H1 (cell line): Measurements from ENCODE around the gene PLOD1. TPM values are rescaled to one million over a fixed set of nuclear protein-coding genes. Genes with fewer than 3 reads are reported as not detected.

ENCODE experiments used
- CTCF ChIA-PET: fragments of 300-600 bp; sonication (Branson Sonifier 250); formaldehyde crosslinking; loops from one replicate; lab custom pipeline; 2021; ENCODE audit not compliant: partially characterized antibody; lab: Charles Lee
- POLR2A ChIA-PET: fragments of 300-600 bp; sonication (Branson Sonifier 250); formaldehyde crosslinking; loops from one replicate; lab custom pipeline; 2021; ENCODE audit warnings: inconsistent platforms; ENCODE audit not compliant: partially characterized antibody; lab: Charles Lee
- DNase-seq, 2 experiments: peaks; one replicate each; pipeline versions ENCODE4 v3.0.0 to v3.0.0-alpha.2; 2010 to 2022; ENCODE audit warnings: low spot score in 2 of 2, low read depth in 1 of 2, mixed read lengths in 1 of 2
- FAIRE-seq: peaks from 2 replicates; lab custom pipeline; 2011; peaks lifted over from hg19 to GRCh38; lab: Jason Lieb, UNC
- H2AFZ ChIP-seq: 2 replicates; pipeline ENCODE4 v1.8.1; 2012; ENCODE audit warnings: low read length, inconsistent platforms
- H2AK5ac ChIP-seq: 2 replicates; pipeline ENCODE4 v1.6.1; 2013; ENCODE audit warnings: low read depth, low read length
- H2BK120ac ChIP-seq: replicated peaks from 2 replicates; pipeline ENCODE3; 2013; ENCODE audit warnings: low read depth, low read length, inconsistent platforms
- H2BK12ac ChIP-seq: 2 replicates; pipeline ENCODE4 v1.6.1; 2013; ENCODE audit warnings: low read depth, low read length
- H2BK15ac ChIP-seq: 2 replicates; pipeline ENCODE4 v1.6.1; 2013; ENCODE audit warnings: low read length
- H2BK20ac ChIP-seq: 2 replicates; pipeline ENCODE4 v1.6.1; 2013; ENCODE audit warnings: low read length
- H2BK5ac ChIP-seq: 2 replicates; pipeline ENCODE4 v1.6.1; 2013; ENCODE audit warnings: low read depth, low read length
- H3K14ac ChIP-seq: 2 replicates; pipeline ENCODE4 v1.6.1; 2013; ENCODE audit warnings: inconsistent platforms; ENCODE audit not compliant: insufficient read length
- H3K18ac ChIP-seq: 2 replicates; pipeline ENCODE4 v1.6.1; 2013; ENCODE audit warnings: low read length; ENCODE audit errors: extremely low read depth
- H3K23ac ChIP-seq: 2 replicates; pipeline ENCODE4 v1.6.1; 2013; ENCODE audit warnings: inconsistent platforms; ENCODE audit not compliant: insufficient read length
- H3K23me2 ChIP-seq: 2 replicates; pipeline ENCODE4 v1.6.1; 2013; ENCODE audit warnings: low read depth, low read length
- H3K27ac ChIP-seq: 2 replicates; pipeline ENCODE4 v1.6.1; 2011; ENCODE audit warnings: low read depth, low read length, inconsistent platforms
- H3K27me3 ChIP-seq, 4 experiments: replicated peaks in 1 of 4; 1 replicate in 1 of 4; 2 replicates in 3 of 4; pipeline versions ENCODE4 v1.6.1 to v1.8.1; 2011 to 2013; ENCODE audit warnings: low read length in 3 of 4, mild to moderate bottlenecking in 3 of 4, inconsistent platforms in 2 of 4, mixed read lengths in 2 of 4, moderate library complexity in 1 of 4; ENCODE audit not compliant: control insufficient read depth in 3 of 4, insufficient read depth in 3 of 4; ENCODE audit errors: extremely low read depth in 1 of 4
- H3K36me3 ChIP-seq, 4 experiments: 2 replicates each; pipeline versions ENCODE4 v1.6.1 to v1.8.1; 2011 to 2013; ENCODE audit warnings: mild to moderate bottlenecking in 4 of 4, low read length in 3 of 4, moderate library complexity in 2 of 4, control low read depth in 1 of 4, inconsistent platforms in 1 of 4; ENCODE audit not compliant: insufficient read depth in 4 of 4, control insufficient read depth in 2 of 4
- H3K4ac ChIP-seq: replicated peaks from 2 replicates; pipeline ENCODE3; 2013; ENCODE audit warnings: low read length, low read depth, mixed read lengths, inconsistent platforms; ENCODE audit not compliant: insufficient read length
- H3K4me1 ChIP-seq, 4 experiments: replicated peaks in 1 of 4; 1 replicate in 1 of 4; 2 replicates in 3 of 4; pipeline versions ENCODE4 v1.6.1 to v1.8.1; 2011 to 2013; ENCODE audit warnings: low read length in 3 of 4, inconsistent platforms in 2 of 4, mixed read lengths in 1 of 4; ENCODE audit not compliant: insufficient read depth in 4 of 4, control insufficient read depth in 3 of 4
- H3K4me2 ChIP-seq, 2 experiments: 2 replicates each; pipeline versions ENCODE4 v1.6.1 to v1.8.1; 2011 to 2013; ENCODE audit warnings: low read depth in 2 of 2, low read length in 2 of 2, control low read depth in 1 of 2, inconsistent platforms in 1 of 2, mild to moderate bottlenecking in 1 of 2; ENCODE audit not compliant: insufficient read depth in 1 of 2
- H3K4me3 ChIP-seq, 4 experiments: fragments of 200-600, 300-600 bp in 1 of 4; sonication (generic), shearing (Covaris generic), sonication (Bioruptor Twin) in 1 of 4; 2 replicates each; pipeline versions ENCODE4 v1.5.1 to v1.8.1; 2011 to 2016; ENCODE audit warnings: low read length in 4 of 4, low read depth in 3 of 4, control low read depth in 2 of 4, inconsistent platforms in 2 of 4, mild to moderate bottlenecking in 2 of 4, mixed read lengths in 1 of 4, moderate library complexity in 1 of 4; ENCODE audit not compliant: insufficient read depth in 2 of 4; ENCODE audit errors: extremely low read depth in 1 of 4
- H3K56ac ChIP-seq: replicated peaks from 2 replicates; pipeline ENCODE3; 2013; ENCODE audit warnings: low read depth, mild to moderate bottlenecking, mixed read lengths, low read length, inconsistent platforms; ENCODE audit not compliant: insufficient read length
- H3K79me1 ChIP-seq: 2 replicates; pipeline ENCODE4 v1.6.1; 2013; ENCODE audit warnings: low read depth, low read length, control low read depth
- H3K79me2 ChIP-seq, 2 experiments: 2 replicates each; pipeline versions ENCODE4 v1.6.1 to v1.8.1; 2012 to 2013; ENCODE audit warnings: low read length in 2 of 2, mild to moderate bottlenecking in 2 of 2, inconsistent platforms in 1 of 2; ENCODE audit not compliant: insufficient read depth in 2 of 2, control insufficient read depth in 1 of 2
- H3K9ac ChIP-seq, 4 experiments: replicated peaks in 1 of 4; 1 replicate in 1 of 4; 2 replicates in 3 of 4; pipeline versions ENCODE4 v1.6.1 to v1.8.1; 2011 to 2013; ENCODE audit warnings: low read depth in 3 of 4, low read length in 3 of 4, control low read depth in 2 of 4, mild to moderate bottlenecking in 2 of 4, moderate library complexity in 2 of 4, inconsistent platforms in 1 of 4; ENCODE audit errors: extremely low read depth in 1 of 4
- H3K9me3 ChIP-seq, 2 experiments: 2 replicates each; pipeline versions ENCODE4 v1.6.1 to v1.8.1; 2012 to 2013; ENCODE audit warnings: mild to moderate bottlenecking in 2 of 2, moderate library complexity in 2 of 2, control low read depth in 1 of 2, inconsistent platforms in 1 of 2, low read depth in 1 of 2, low read length in 1 of 2, mixed read lengths in 1 of 2; ENCODE audit not compliant: insufficient read depth in 2 of 2
- H4K20me1 ChIP-seq, 2 experiments: replicated peaks in 1 of 2; 2 replicates each; pipeline versions ENCODE3 to v1.8.1; 2011 to 2013; ENCODE audit warnings: inconsistent platforms in 2 of 2, low read length in 2 of 2, mild to moderate bottlenecking in 1 of 2; ENCODE audit not compliant: insufficient read depth in 2 of 2, control insufficient read depth in 1 of 2
- H4K5ac ChIP-seq: 2 replicates; pipeline ENCODE4 v1.6.1; 2013; ENCODE audit warnings: low read length, low read depth, mixed read lengths, inconsistent platforms; ENCODE audit not compliant: insufficient read length
- H4K8ac ChIP-seq: 2 replicates; pipeline ENCODE4 v1.8.0; 2013; ENCODE audit warnings: mild to moderate bottlenecking, moderate library complexity, low read length, inconsistent platforms; ENCODE audit not compliant: insufficient read depth; ENCODE audit errors: extremely low read depth
- H4K91ac ChIP-seq: replicated peaks from 2 replicates; pipeline ENCODE3; 2013; ENCODE audit warnings: low read length, mixed read lengths, inconsistent platforms; ENCODE audit not compliant: insufficient read length
- HDAC6 ChIP-seq: IDR thresholded peaks from one replicate; pipeline ENCODE4 v1.7.1; 2012; ENCODE audit warnings: low read depth, mild to moderate bottlenecking, inconsistent platforms, low read length, moderate library complexity
- MAFK ChIP-seq: IDR thresholded peaks from 2 replicates; pipeline ENCODE4 v1.6.1; 2012; ENCODE audit warnings: low read depth, mild to moderate bottlenecking, improper control_type of control experiment, low read length
- PHF8 ChIP-seq: fragments of 200-600 bp; sonication (generic); conservative IDR thresholded peaks from 2 replicates; pipeline ENCODE4 v1.7.1; 2012; ENCODE audit warnings: low read depth, mild to moderate bottlenecking, inconsistent platforms, low read length, moderate library complexity
- RNF2 ChIP-seq: fragments of 200-900, 300-1000 bp; sonication (generic); IDR thresholded peaks from 2 replicates; pipeline ENCODE4 v1.7.1; 2016; ENCODE audit warnings: borderline replicate concordance, low read depth, mild to moderate bottlenecking, antibody characterized with exemption, low read length; ENCODE audit not compliant: poor library complexity, severe bottlenecking; ENCODE audit errors: missing control alignments
- SIX5 ChIP-seq: IDR thresholded peaks from 2 replicates; pipeline ENCODE4 v1.6.1; 2011; ENCODE audit warnings: mild to moderate bottlenecking, low read depth, low read length
- TEAD4 ChIP-seq: IDR thresholded peaks from 2 replicates; pipeline ENCODE4 v1.6.1; 2012; ENCODE audit warnings: low read depth, low read length, inconsistent platforms, mixed read lengths
- WGBS, 2 experiments: shearing (Covaris generic) in 1 of 2; methylation state at CpG; one replicate each; pipeline versions ENCODE4 v1.1.6 to v1.1.7; 2013 to 2015; ENCODE audit warnings: low lambda C conversion rate in 2 of 2, mixed read lengths in 2 of 2, inconsistent platforms in 1 of 2, low coverage in 1 of 2, missing lambda C conversion rate in 1 of 2; ENCODE audit not compliant: insufficient replicate concordance in 2 of 2, insufficient coverage in 1 of 2, insufficient read length in 1 of 2; ENCODE audit errors: extremely low coverage in 1 of 2, missing lambda C conversion rate in 1 of 2; 5-methylcytosine and 5-hydroxymethylcytosine counted together
- polyA plus RNA-seq, 7 experiments: library from polyadenylated mRNA; depleted of rRNA in 3 of 7; stranded (reverse) in 5 of 7; unstranded in 2 of 7; fragments of >200 nt in 5 of 7; fragments of 200-250 nt in 2 of 7; gene quantifications; 1 replicate in 5 of 7; 2 replicates in 1 of 7; 4 replicates in 1 of 7; pipeline versions ENCODE4 v1.2.1 to v1.2.3, GENCODE V29; 2011 to 2013; ENCODE audit warnings: missing spikeins in 2 of 7, mixed read lengths in 2 of 7
- total RNA-seq: library from RNA; stranded (reverse); fragmentation: NEBNext Ultra II Directional; extraction: Animal tissue kit (Norgen Biotek cat#: 25700); gene quantifications from 2 replicates; pipeline ENCODE4 v1.2.1, GENCODE V29; 2021

PLOD1 gene
- total and polyA plus RNA-seq, 2 of the 8 experiments (the other 6 are each of a cell fraction or from before 2014, with no cell fraction given) = 44.9 to 51.8 TPM

DNA sequence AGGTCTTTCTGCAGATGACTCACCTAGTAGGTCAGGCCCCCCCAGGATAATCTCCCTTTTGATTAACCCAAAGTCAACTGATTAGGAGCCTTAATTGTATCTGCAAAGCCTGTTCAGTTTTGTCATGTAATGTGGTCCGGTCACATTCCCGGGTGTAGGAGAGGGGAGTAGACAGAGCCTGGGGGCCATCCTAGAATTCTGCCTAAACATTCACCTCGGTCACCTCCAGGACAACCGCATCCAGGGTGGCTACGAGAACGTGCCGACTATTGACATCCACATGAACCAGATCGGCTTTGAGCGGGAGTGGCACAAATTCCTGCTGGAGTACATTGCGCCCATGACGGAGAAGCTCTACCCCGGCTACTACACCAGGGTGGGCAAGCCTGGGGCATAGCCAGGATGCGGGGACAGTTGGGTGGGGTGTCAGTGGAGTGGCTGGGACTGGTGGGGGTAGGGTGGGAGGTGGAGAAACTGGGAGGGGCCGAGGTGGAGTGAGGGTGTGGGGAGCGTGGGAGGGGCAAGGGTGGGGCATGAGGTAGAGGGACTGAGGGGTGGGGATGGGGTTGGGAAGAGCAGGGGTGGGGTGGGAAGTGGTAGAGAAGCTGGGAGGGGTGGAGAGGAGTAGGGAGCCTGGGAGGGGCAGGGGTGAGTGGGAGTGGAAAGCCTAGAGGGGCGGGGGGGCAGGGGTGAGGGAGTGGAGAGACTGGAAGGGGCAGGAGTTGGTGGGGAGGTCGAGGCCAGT lies 36.1 kb downstream of the PLOD1 start:
- Histone ChIP-seq H2BK20ac (no peak overlapping the region), H2BK120ac (no peak overlapping the region), H3K14ac (no peak overlapping the region), H3K79me1 (no peaks in the 10 kb centered on the region), H2AK5ac (no peak overlapping the region), H4K8ac (no peak overlapping the region), H3K4ac (no peak overlapping the region), H4K5ac (no peak overlapping the region), H3K36me3 (peaks cover 0 to 9% (median 5%) of the 10 kb centered on the region in 4 experiments; a peak in 3 of 8 replicates), H3K23me2 (no peaks in the 10 kb centered on the region), H3K4me3 (no peak overlapping the region), H2BK5ac (no peak overlapping the region), H3K56ac (no peak overlapping the region), H4K20me1 (peaks cover 1 to 5% of the 10 kb centered on the region in 2 experiments), H3K9ac (no peak overlapping the region), H3K27ac (no peak overlapping the region)
- no peak for FAIRE-seq
- CTCF ChIA-PET = interaction anchor here (1.0 to 1.3 kb wide), 2 partner anchors 48 to 106 kb away, joined by 3 read pairs; no protein-coding TSS in a partner anchor
- no peak for TF ChIP-seq MAFK
- no peak for TF ChIP-seq RNF2
- no peak for TF ChIP-seq SIX5
- TF ChIP-seq HDAC6 = no peak
- no peak for TF ChIP-seq PHF8
- TF ChIP-seq TEAD4 = no peak
- TF ChIP-seq, all 59 proteins: peak for 0
- Histone ChIP-seq H3K23ac (no peak overlapping the region), H2BK15ac (no peak overlapping the region), H3K79me2 (no peaks in the 10 kb centered on the region), H4K91ac (no peak overlapping the region), H3K27me3 (no peaks in the 10 kb centered on the region), H3K9me3 (no peaks in the 10 kb centered on the region), H3K18ac (no peak overlapping the region), H3K4me2 (no peak overlapping the region), H2AFZ (no peak overlapping the region), H3K4me1 (no peaks in the 10 kb centered on the region), H2BK12ac (no peak overlapping the region)
- POLR2A ChIA-PET = interaction anchor here (0.6 to 15.6 kb wide), 8 partner anchors 10 to 195 kb away, joined by 3 to 220 read pairs (median 3); partner anchors contain the start of gene MFN2
- no peak for DNase-seq
- WGBS, 2 experiments = 89% methylated on average over 13 of the region's 17 CpGs; no CpG with 5 or more reads in 1 of the 2 experiments
